HCT116 (cell line): ENCODE data around the gene PIGM. TPM values are rescaled to one million over a fixed set of nuclear protein-coding genes. Genes with fewer than 3 reads are reported as not detected.
A peak's percentile ranks its signal among the peaks of the same experiment; 100 is the strongest.

Experiments
- ATAC-seq: fragments of 200-7000 bp; cut with Tn5 transposase; 2 replicates; pipeline ENCODE4 v1.9.1; 2020; ENCODE audit warnings: mild to moderate bottlenecking, moderate library complexity
- BruUV-seq: library from RNA; stranded (reverse); fragments of 400-500 nt; replicated peaks from 2 replicates; lab custom pipeline; 2021; lab: Mats Ljungman, UMichigan
- CTCF ChIA-PET: fragments of 300-600 bp; sonication (Branson Sonifier 250); formaldehyde crosslinking; loops from one replicate; lab custom pipeline; 2021; ENCODE audit warnings: antibody characterized with exemption; lab: Charles Lee
- POLR2A ChIA-PET: fragments of 300-600, 350-600 bp; sonication (Branson Sonifier 250); formaldehyde crosslinking; loops from one replicate; lab custom pipeline; 2021; ENCODE audit warnings: antibody characterized with exemption; lab: Charles Lee
- RAD21 ChIA-PET, 2 experiments: fragments of 300-600 bp; sonication (Branson Sonifier 250); formaldehyde crosslinking; loops; one replicate each; lab custom pipeline; 2023; ENCODE audit warnings: low total read pairs in 2 of 2; ENCODE audit not compliant: uncharacterized antibody in 2 of 2, unreplicated experiment in 2 of 2, low non-redundant PET in 1 of 2; lab: Charles Lee
- DNase-seq: peaks from one replicate; pipeline ENCODE4 v3.0.0-alpha.2; 2010; ENCODE audit warnings: low read depth, low spot score
- H2AFZ ChIP-seq: fragments of 200-600 bp; shearing (Covaris generic), sonication (generic); 2 replicates; pipeline ENCODE4 v1.6.1; 2017; ENCODE audit warnings: low read depth, mixed run types, mixed read lengths, antibody characterized with exemption, low read length; ENCODE audit not compliant: poor library complexity, severe bottlenecking
- H3K27ac ChIP-seq: 2 replicates; pipeline ENCODE4 v1.5.1; 2012; ENCODE audit warnings: low read depth, low read length
- H3K27me3 ChIP-seq: fragments of 200-600 bp; sonication (generic); 2 replicates; pipeline ENCODE4 v1.6.1; 2016; ENCODE audit warnings: mixed run types, low read length, mixed read lengths; ENCODE audit not compliant: insufficient read depth
- H3K36me3 ChIP-seq, 2 experiments: fragments of 200-500 bp in 1 of 2; fragments of 200-600 bp in 1 of 2; sonication (Bioruptor generic) in 1 of 2; sonication (generic) in 1 of 2; 2 replicates each; pipeline versions ENCODE4 v1.5.1 to v1.6.1; 2014 to 2016; ENCODE audit warnings: low read length in 2 of 2, inconsistent platforms in 1 of 2, mixed read lengths in 1 of 2, mixed run types in 1 of 2; ENCODE audit not compliant: insufficient read depth in 2 of 2, control insufficient read depth in 1 of 2
- H3K4me1 ChIP-seq, 2 experiments: fragments of 200-600 bp in 1 of 2; sonication (generic) in 1 of 2; 2 replicates each; pipeline versions ENCODE4 v1.5.1 to v1.6.1; 2012 to 2017; ENCODE audit warnings: low read length in 2 of 2, inconsistent platforms in 1 of 2, mild to moderate bottlenecking in 1 of 2, mixed read lengths in 1 of 2, mixed run types in 1 of 2, moderate library complexity in 1 of 2; ENCODE audit not compliant: insufficient read depth in 2 of 2, control insufficient read depth in 1 of 2
- H3K4me2 ChIP-seq: fragments of 200-600 bp; sonication (generic); 2 replicates; pipeline ENCODE4 v1.6.1; 2017; ENCODE audit warnings: mixed run types, low read length, mixed read lengths
- H3K4me3 ChIP-seq, 2 experiments: fragments of 200-600 bp in 1 of 2; sonication (generic) in 1 of 2; replicated peaks in 1 of 2; 2 replicates each; pipeline ENCODE4 v1.5.1; 2011 to 2016; ENCODE audit warnings: low read length in 2 of 2, control low read depth in 1 of 2, low read depth in 1 of 2, mild to moderate bottlenecking in 1 of 2, mixed read lengths in 1 of 2, mixed run types in 1 of 2
- H3K79me2 ChIP-seq: fragments of 200-600 bp; sonication (generic); 2 replicates; pipeline ENCODE4 v1.6.1; 2017; ENCODE audit warnings: mild to moderate bottlenecking, mixed run types, low read length, moderate library complexity, mixed read lengths; ENCODE audit not compliant: insufficient read depth
- H3K9ac ChIP-seq: fragments of 200-600 bp; sonication (generic); 2 replicates; pipeline ENCODE4 v1.6.1; 2016; ENCODE audit warnings: low read length, mixed read lengths
- H3K9me2 ChIP-seq: fragments of 200-600 bp; sonication (generic), shearing (Covaris generic); 2 replicates; pipeline ENCODE4 v1.6.1; 2017; ENCODE audit warnings: mixed run types, mild to moderate bottlenecking, moderate library complexity; ENCODE audit not compliant: insufficient read depth
- H3K9me3 ChIP-seq, 2 experiments: fragments of 200-500 bp in 1 of 2; fragments of 200-600 bp in 1 of 2; sonication (Bioruptor generic) in 1 of 2; sonication (generic) in 1 of 2; 2 replicates each; pipeline ENCODE4 v1.6.1; 2014 to 2017; ENCODE audit warnings: low read length in 2 of 2, mixed read lengths in 2 of 2, inconsistent platforms in 1 of 2, low read depth in 1 of 2, mild to moderate bottlenecking in 1 of 2, mixed run types in 1 of 2, moderate library complexity in 1 of 2; ENCODE audit not compliant: control insufficient read depth in 1 of 2, insufficient read depth in 1 of 2
- H4K20me1 ChIP-seq: fragments of 200-600 bp; sonication (generic), shearing (Covaris generic); 2 replicates; pipeline ENCODE4 v1.6.1; 2017; ENCODE audit warnings: mixed run types, mild to moderate bottlenecking, moderate library complexity; ENCODE audit not compliant: insufficient read depth
- ELF1 ChIP-seq: IDR thresholded peaks from 2 replicates; pipeline ENCODE4 v1.6.1; 2012; ENCODE audit warnings: low read depth, borderline replicate concordance
- REST ChIP-seq: IDR thresholded peaks from 2 replicates; pipeline ENCODE4 v1.6.1; 2012; ENCODE audit warnings: low read depth
- SIN3A ChIP-seq: IDR thresholded peaks from 2 replicates; pipeline ENCODE4 v1.6.1; 2012; ENCODE audit warnings: low read depth
- YY1 ChIP-seq: IDR thresholded peaks from 2 replicates; pipeline ENCODE4 v1.6.1; 2011; ENCODE audit warnings: low read length, low read depth, moderate library complexity, mild to moderate bottlenecking; ENCODE audit not compliant: insufficient replicate concordance; ENCODE audit errors: extremely low read depth
- intact Hi-C: fragments of 100-400 bp; cut with micrococcal nuclease; formaldehyde crosslinking; loops from 2 replicates; pipeline ENCODE4 v1.10.0; 2022
- total RNA-seq: library from RNA; stranded (reverse); gene quantifications from one replicate; pipeline ENCODE4 v1.2.1, GENCODE V29; 2021; ENCODE audit not compliant: unreplicated experiment

The PIGM gene
- total RNA-seq, 1 experiment from 2014 or later, result 4.1 TPM

DNA sequence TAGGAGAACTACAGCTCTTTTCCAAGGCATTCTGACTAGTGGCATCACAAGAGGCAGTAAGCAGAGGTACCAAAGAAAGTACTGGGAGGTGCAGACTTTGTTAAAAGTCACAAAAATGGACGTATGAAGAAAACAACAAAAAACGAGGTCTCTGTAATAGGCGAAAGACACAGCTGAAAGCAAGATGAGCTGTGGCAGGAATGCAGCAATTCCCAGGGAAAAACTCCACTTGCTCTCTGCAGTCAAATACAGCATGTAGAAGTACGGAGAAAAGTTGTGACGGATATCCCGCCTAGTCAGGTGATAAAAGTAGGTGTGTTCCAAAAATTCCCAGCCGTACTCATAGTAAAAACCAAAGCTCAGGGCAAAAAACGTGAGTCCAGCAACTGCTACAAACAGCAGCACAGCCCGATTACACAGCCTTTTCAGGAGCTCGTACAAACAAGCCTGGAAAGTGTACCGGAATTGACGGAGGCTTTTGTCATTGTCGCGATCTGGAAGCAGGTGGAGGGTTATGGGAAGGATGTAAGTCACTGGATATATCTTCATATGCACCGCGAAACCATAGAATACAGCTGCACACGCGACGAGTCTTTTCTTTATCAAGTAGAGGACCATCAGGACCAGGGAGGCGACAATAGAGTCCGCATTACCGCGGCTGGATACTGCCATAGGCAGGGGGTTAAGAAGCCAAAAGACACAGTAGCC lies 979 bp downstream of the PIGM start:
- POLR2A ChIA-PET, result interaction anchor here (1.3 kb wide), 1 partner anchor 11 kb away, joined by 4 read pairs; no protein-coding TSS in a partner anchor
- H3K27ac ChIP-seq, result peak overlapping the region; percentile 62

More for the DNA sequence above, 979 bp downstream of the PIGM start:
- Histone ChIP-seq H3K4me2 (peak overlapping the region; percentile 95), H3K27me3 (no peaks in the 10 kb centered on the region), H3K79me2 (peaks cover 19% of the 10 kb centered on the region), H3K4me3 (peak overlapping the region; percentile 81 to 87), H3K9ac (peak overlapping the region; percentile 65), H4K20me1 (no peaks in the 10 kb centered on the region)
- DNase-seq, result no peak
- RAD21 ChIA-PET, result no interaction called here
- TF ChIP-seq ELF1, result no peak
- TF ChIP-seq YY1, result no peak
- no peak for TF ChIP-seq SIN3A
- no peak for TF ChIP-seq REST
- TF ChIP-seq, all 23 proteins: peak for 0
- H3K4me1 ChIP-seq, result peaks cover 5 to 18% of the 10 kb centered on the region in 2 experiments; a peak in 3 of 4 replicates
- CTCF ChIA-PET, result interaction anchor here (1.1 to 2.9 kb wide), 3 partner anchors 15 to 25 kb away, joined by 3 to 9 read pairs (median 6); no protein-coding TSS in a partner anchor
- peak; percentile 12 for ATAC-seq
- peak overlapping the region; percentile 20 for H2AFZ ChIP-seq
- intact Hi-C loops, result no loop called here
- BruUV-seq, result no TSS peak
- H3K9me3 ChIP-seq, result no peaks in the 10 kb centered on the region
- H3K9me2 ChIP-seq, result no peaks in the 10 kb centered on the region
- H3K36me3 ChIP-seq, result no peaks in the 10 kb centered on the region
